K562 (cell line): ENCODE data around the gene GFOD1. TPM values are rescaled to one million over a fixed set of nuclear protein-coding genes. Genes with fewer than 3 reads are reported as not detected.

Source experiments
- ATF2 ChIP-seq: sonication (generic); formaldehyde crosslinking; IDR thresholded peaks from 2 replicates; pipeline ENCODE4 v1.8.1; 2022; ENCODE audit warnings: missing genetic modification reagents
- CBX3 ChIP-seq, 2 experiments: IDR thresholded peaks; 1 replicate in 1 of 2; 2 replicates in 1 of 2; pipeline ENCODE4 v1.6.1; 2012; ENCODE audit warnings: inconsistent platforms in 2 of 2, low read length in 2 of 2, borderline replicate concordance in 1 of 2, control low read depth in 1 of 2
- CEBPG ChIP-seq, 3 experiments: fragments of 200-800 bp in 1 of 3; sonication (Bioruptor generic) in 1 of 3; sonication (generic) in 1 of 3; formaldehyde crosslinking in 1 of 3; IDR thresholded peaks in 2 of 3; conservative IDR thresholded peaks in 1 of 3; 2 replicates each; pipeline versions ENCODE4 v1.6.1 to v1.8.0; 2016 to 2022; ENCODE audit warnings: missing compliant biosample characterization in 2 of 3, missing genetic modification characterization in 2 of 3, mild to moderate bottlenecking in 1 of 3, missing genetic modification reagents in 1 of 3
- GABPB2 ChIP-seq: fragments of 250-450 bp; sonication (Bioruptor Pico); conservative IDR thresholded peaks from 2 replicates; pipeline ENCODE4 v1.5.1; 2021; ENCODE audit warnings: mild to moderate bottlenecking
- NFE2 ChIP-seq: IDR thresholded peaks from 2 replicates; pipeline ENCODE4 v1.6.1; 2014; ENCODE audit warnings: antibody characterized with exemption, low read depth
- NR2C1 ChIP-seq, 2 experiments: fragments of 450-650 bp; IDR thresholded peaks; 2 replicates each; pipeline ENCODE4 v1.6.1; 2017; ENCODE audit warnings: mild to moderate bottlenecking in 2 of 2, antibody characterized with exemption in 1 of 2, inconsistent platforms in 1 of 2, missing compliant biosample characterization in 1 of 2, missing genetic modification characterization in 1 of 2
- PHF20 ChIP-seq: fragments of 450-650 bp; IDR thresholded peaks from 2 replicates; pipeline ENCODE4 v1.6.1; 2018; ENCODE audit not compliant: partially characterized antibody
- POLR2A ChIP-seq: fragments of 450-650 bp; conservative IDR thresholded peaks from 2 replicates; pipeline ENCODE4 v1.6.1; 2016
- POLR2AphosphoS2 ChIP-seq: IDR thresholded peaks from 2 replicates; pipeline ENCODE4 v1.6.1; 2012; ENCODE audit warnings: low read length, improper control_type of control experiment
- PPARD ChIP-seq: fragments of 250-450 bp; sonication (Bioruptor Pico); IDR thresholded peaks from 2 replicates; pipeline ENCODE4 v1.8.0; 2022; ENCODE audit warnings: inconsistent platforms, mild to moderate bottlenecking, moderate library complexity
- SAP30 ChIP-seq: fragments of 200-600 bp; sonication (generic); IDR thresholded peaks from 2 replicates; pipeline ENCODE4 v1.6.1; 2012; ENCODE audit warnings: borderline replicate concordance, low read depth, mild to moderate bottlenecking, moderate library complexity, low read length, control low read depth, inconsistent platforms; ENCODE audit not compliant: insufficient read depth, poor library complexity, severe bottlenecking
- TBP ChIP-seq: optimal IDR thresholded peaks from 2 replicates; pipeline ENCODE3; 2011; ENCODE audit warnings: low read depth, low read length, improper control_type of control experiment
- TEAD1 ChIP-seq, 2 experiments: fragments of 450-650 bp in 1 of 2; sonication (generic) in 1 of 2; formaldehyde crosslinking; IDR thresholded peaks; 2 replicates each; pipeline versions ENCODE4 v1.4.0 to v1.8.0; 2020 to 2022; ENCODE audit warnings: mild to moderate bottlenecking in 2 of 2, missing genetic modification reagents in 1 of 2
- TRIM28 ChIP-seq: fragments of 450-650 bp; IDR thresholded peaks from 2 replicates; pipeline ENCODE4 v1.6.1; 2017
- ZNF274 ChIP-seq: IDR thresholded peaks from 2 replicates; pipeline ENCODE4 v1.6.1; 2011; ENCODE audit warnings: low read depth, mild to moderate bottlenecking, low read length, moderate library complexity, borderline replicate concordance
- ZNF551 ChIP-seq: fragments of 250-450 bp; sonication (Bioruptor Pico); IDR thresholded peaks from 2 replicates; pipeline ENCODE4 v1.5.0; 2021; ENCODE audit warnings: mild to moderate bottlenecking, moderate library complexity
- polyA plus RNA-seq, 8 experiments: library from polyadenylated mRNA; depleted of rRNA in 4 of 8; stranded (reverse) in 5 of 8; unstranded in 3 of 8; fragments of >200 nt; fragmentation: Nextera tagmentation in 2 of 8; fragmentation: Illumina TruSeq in 1 of 8; extraction: Ambion mirVana in 2 of 8; extraction: Trizol in 1 of 8; gene quantifications; 2 replicates each; pipeline versions ENCODE4 v1.2.1 to v1.2.3, GENCODE V29; 2011 to 2014; ENCODE audit warnings: inconsistent platforms in 1 of 8, missing spikeins in 1 of 8
- total RNA-seq, 7 experiments: library from RNA; depleted of rRNA in 6 of 7; stranded (reverse); fragments of >200 nt in 6 of 7; fragmentation: Illumina TruSeq in 2 of 7; extraction: Trizol in 2 of 7; gene quantifications; 2 replicates each; pipeline versions ENCODE4 v1.2.1 to v1.2.3, GENCODE V29; 2011 to 2021; ENCODE audit warnings: low replicate concordance in 1 of 7

Gene GFOD1
- total and polyA plus RNA-seq, 9 of the 15 experiments (the other 6 are each of a cell fraction or from before 2014, with no cell fraction given), result 3.8 to 12.0 (median 8.2) TPM

- TF ChIP-seq ZNF274, result no peak
- no peak for TF ChIP-seq POLR2AphosphoS2
- TF ChIP-seq GABPB2 (CRISPR knock-in tag), result no peak
- TF ChIP-seq NR2C1 (IDR thresholded peaks at IDR 0.05), result no peak
- no peak for TF ChIP-seq NR2C1 (tag; IDR thresholded peaks at IDR 0.05)
- TF ChIP-seq PHF20, result no peak
- TF ChIP-seq TRIM28, result no peak
- no peak for TF ChIP-seq POLR2A
- no peak for TF ChIP-seq CBX3 (IDR thresholded peaks at IDR 0.05; ENCODE audit: borderline replicate concordance in 1 of 2, low read length in 2 of 2)
- TF ChIP-seq NFE2, result no peak
- no peak for TF ChIP-seq SAP30
- TF ChIP-seq CEBPG (CRISPR knock-in tag; IDR thresholded peaks at IDR 0.05), result no peak
- TF ChIP-seq CEBPG (tag; conservative IDR thresholded peaks at IDR 0.05 in 1 of 2, IDR thresholded peaks at IDR 0.05 in 1 of 2), result no peak
- TF ChIP-seq PPARD (CRISPR knock-in tag), result no peak
- no peak for TF ChIP-seq ATF2 (CRISPR knock-in tag)
- no peak for TF ChIP-seq TBP
- no peak for TF ChIP-seq ZNF551 (CRISPR knock-in tag)
- TF ChIP-seq TEAD1 (CRISPR knock-in tag; IDR thresholded peaks at IDR 0.05), result no peak
Measured at GRCh38 chr6:13425943-13426931, 61.2 kb downstream of the GFOD1 start (continued).
